Epidermal melanocyte (primary cell): ENCODE data around the gene TMEM271.

Experiments
- DNase-seq: peaks from one replicate; pipeline ENCODE4 v3.0.0; 2011; ENCODE audit warnings: low spot score; ENCODE audit not compliant: insufficient read length

TMEM271 gene

DNA sequence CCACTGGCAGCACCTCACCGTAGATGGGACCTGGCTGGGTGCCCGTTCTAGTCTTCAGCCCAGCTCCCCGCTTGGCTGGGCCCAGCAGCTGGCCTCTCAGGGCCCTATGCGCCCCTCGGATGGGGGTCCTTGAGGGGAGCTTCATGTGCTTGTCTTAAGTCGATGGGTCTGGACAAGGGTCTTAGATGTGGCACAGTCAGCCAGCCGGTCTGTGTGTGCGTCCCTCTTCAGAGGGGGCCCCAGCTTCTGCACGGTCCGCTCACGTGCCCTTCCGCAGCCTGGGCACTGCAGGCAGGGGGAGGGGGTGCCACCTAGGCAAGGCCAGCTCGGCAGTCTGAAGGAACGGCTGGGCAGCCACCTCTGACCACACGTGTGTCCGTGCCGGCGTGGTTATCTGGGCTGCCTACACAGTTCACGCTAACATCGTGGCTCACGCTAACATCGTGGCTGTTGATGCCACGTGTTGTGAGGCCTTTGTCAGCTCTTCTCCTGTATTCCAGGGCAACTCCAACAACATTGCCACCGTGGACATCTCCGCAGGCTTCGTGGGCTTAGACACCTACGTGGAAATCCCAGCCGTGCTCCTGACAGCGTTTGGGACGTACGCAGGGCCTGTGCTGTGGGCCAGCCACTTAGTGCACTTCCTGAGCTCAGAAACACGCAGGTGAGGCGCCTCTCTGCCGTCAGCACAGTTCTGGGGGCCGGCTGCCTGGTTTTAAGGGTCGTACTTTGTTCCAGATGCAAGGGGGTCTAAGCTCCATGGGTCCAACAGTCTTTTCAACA is 42.6 kb downstream of the TMEM271 start:
- no peak for DNase-seq

- no peak for DNase-seq
These were observed 43.3 kb downstream of the TMEM271 start for GRCh38 chr4:532588-533317.

DNA sequence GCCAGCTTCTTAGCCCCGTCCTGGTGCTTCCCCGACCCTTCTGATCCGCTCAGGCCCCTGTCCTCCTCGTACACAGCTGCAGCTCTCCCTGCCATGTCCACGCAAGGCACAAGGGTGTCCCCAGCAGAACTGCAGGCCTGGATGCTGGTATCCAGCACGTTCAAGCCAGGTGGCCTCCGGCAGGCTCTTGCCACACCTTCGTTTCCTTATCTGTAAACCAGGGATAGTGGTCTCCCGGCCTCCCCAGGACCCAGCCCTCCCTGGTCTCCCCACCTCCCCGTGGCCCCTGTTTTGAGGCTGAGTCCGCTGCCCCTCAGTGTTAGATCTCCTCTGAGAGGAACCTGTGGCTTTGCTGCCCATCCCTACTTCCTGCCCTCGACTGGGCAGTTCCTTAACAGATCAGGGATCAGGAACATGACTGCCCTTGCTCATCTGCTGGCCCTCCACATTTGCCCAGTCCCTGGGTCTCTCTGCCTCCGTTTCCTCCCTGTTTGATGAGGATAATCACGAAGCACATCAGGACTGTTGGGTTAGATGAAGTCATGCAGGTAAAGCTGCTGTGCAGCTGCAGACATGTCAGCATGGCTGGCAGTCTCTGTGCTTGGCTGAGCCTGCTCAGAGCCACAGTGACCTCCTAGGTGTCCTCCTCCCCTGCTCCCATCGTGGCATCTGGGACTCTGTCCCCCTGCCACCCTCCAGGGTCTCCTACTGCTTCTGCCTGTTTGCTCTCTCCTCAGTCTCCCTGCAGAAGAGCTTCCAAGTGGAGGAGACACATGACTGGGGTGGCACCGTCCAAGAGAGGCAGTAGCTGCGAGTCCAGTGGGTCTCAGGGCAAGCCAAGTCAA is 44.2 kb downstream of the TMEM271 start:
- DNase-seq = no peak

DNA sequence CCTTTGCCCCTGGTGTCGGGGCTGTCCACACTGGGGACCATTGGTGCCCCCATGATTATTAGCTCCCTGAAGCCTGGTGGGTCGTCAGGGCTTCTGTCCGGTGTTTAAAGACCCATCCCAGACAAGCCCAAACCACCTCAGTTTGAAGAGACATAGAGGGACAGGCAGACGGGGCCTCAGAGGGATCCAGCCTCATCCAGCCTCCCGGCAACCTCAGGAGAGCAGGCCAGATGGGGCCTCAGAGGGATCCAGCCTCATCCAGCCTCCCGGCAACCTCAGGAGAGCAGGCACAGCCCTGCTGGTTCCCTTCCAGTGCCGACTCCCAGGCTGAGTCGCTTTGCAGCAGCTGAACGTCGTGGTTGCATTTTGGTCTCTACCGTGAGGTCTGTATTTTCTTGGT is 45.0 kb downstream of the TMEM271 start:
- DNase-seq = no peak

- DNase-seq = no peak
These were observed 45.9 kb downstream of the TMEM271 start for GRCh38 chr4:530017-530781.

- no peak for DNase-seq
These were observed 46.5 kb downstream of the TMEM271 start for GRCh38 chr4:529563-529962.

DNA sequence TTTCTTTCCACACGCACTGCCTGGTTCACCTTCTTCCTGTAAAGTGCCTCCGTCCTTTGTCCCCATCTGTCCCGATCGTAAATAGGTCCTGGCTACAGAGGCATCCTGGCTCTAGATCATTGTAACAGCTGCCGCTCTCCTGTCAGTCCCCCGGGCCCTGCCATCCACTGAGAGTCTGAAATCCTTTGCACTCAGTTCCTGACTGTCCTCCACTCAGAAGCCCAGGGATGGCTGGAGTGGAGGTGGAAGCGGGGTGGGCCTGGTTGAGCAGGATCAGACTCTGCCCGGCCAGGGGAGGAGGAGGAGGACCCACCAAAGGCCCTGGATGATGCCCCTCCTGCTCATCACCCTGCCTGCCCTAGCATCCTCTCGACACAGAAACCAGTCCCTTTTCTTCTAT is 47.3 kb downstream of the TMEM271 start:
- DNase-seq = no peak

GRCh38 chr4:528296-528695 is 47.8 kb downstream of the TMEM271 start:
- DNase-seq = no peak

GRCh38 chr4:526971-527460 is 49.1 kb downstream of the TMEM271 start:
- DNase-seq = no peak

- no peak for DNase-seq
These were observed 49.7 kb downstream of the TMEM271 start for GRCh38 chr4:526189-526909.

GRCh38 chr4:525660-526059 is 50.4 kb downstream of the TMEM271 start:
- DNase-seq = no peak

GRCh38 chr4:524196-524595 is 51.9 kb downstream of the TMEM271 start:
- no peak for DNase-seq
